Right hindlimb (tissue), 1 donor: ENCODE measurements around the gene KIF5C.

ENCODE experiments used
- DNase-seq: peaks from one replicate; pipeline ENCODE4 v3.0.0-alpha.2; 2018

Gene KIF5C

GRCh38 chr2:149056541-149057255 lies 181.7 kb downstream of the KIF5C start:
- no peak for DNase-seq

- DNase-seq = no peak
These were observed 182.4 kb downstream of the KIF5C start for GRCh38 chr2:149057401-149057800.

GRCh38 chr2:149058936-149059335 lies 183.9 kb downstream of the KIF5C start:
- no peak for DNase-seq

- no peak for DNase-seq
These were observed 184.8 kb downstream of the KIF5C start for GRCh38 chr2:149059822-149060221.

GRCh38 chr2:149061133-149061745 lies 186.2 kb downstream of the KIF5C start:
- no peak for DNase-seq

- DNase-seq = no peak
These were observed 187.5 kb downstream of the KIF5C start for GRCh38 chr2:149062531-149062930.

GRCh38 chr2:149063177-149063576 lies 188.2 kb downstream of the KIF5C start:
- no peak for DNase-seq

- no peak for DNase-seq
These were observed 189.4 kb downstream of the KIF5C start for GRCh38 chr2:149064365-149064841.

GRCh38 chr2:149064856-149065630 lies 190.0 kb downstream of the KIF5C start:
- DNase-seq = no peak

GRCh38 chr2:149068225-149068995 lies 193.4 kb downstream of the KIF5C start:
- no peak for DNase-seq

GRCh38 chr2:149068996-149069888 lies 194.2 kb downstream of the KIF5C start:
- no peak for DNase-seq

- no peak for DNase-seq
These were observed 195.8 kb downstream of the KIF5C start for GRCh38 chr2:149070681-149071320.

- DNase-seq = no peak
These were observed 200.1 kb downstream of the KIF5C start for GRCh38 chr2:149075105-149075504.

- peak; percentile 42 for DNase-seq
These were observed 200.8 kb downstream of the KIF5C start for GRCh38 chr2:149075853-149076252.
